Activated naive CD8-positive, alpha-beta T cell treated with anti-CD3 and anti-CD28 coated beads, Interleukin-2, amount 10 ng/mL, durations not matched to agents 7 days and 5 days (primary cell): ENCODE data around the gene TRMU. TPM values are rescaled to one million over a fixed set of nuclear protein-coding genes. Genes with fewer than 3 reads are reported as not detected.

Experiments used
- ATAC-seq: fragments of 150-1000 bp; cut with Tn5 transposase; one replicate; pipeline ENCODE4 v1.10.0; 2021; ENCODE audit warnings: low read depth, moderate library complexity
- POLR2A ChIA-PET: fragments of 350-600 bp; sonication (Branson Sonifier 250); formaldehyde crosslinking; loops from one replicate; lab custom pipeline; 2021; ENCODE audit warnings: antibody characterized with exemption; lab: Charles Lee
- DNase-seq: peaks from one replicate; pipeline ENCODE4 v3.0.0; 2021
- H3K27ac Mint-ChIP-seq: one replicate; pipeline ENCODE4 v1.8.0; 2022; ENCODE audit warnings: mild to moderate bottlenecking, mixed read lengths
- H3K27me3 Mint-ChIP-seq: one replicate; pipeline ENCODE4 v1.8.0; 2022; ENCODE audit warnings: mild to moderate bottlenecking, moderate library complexity, mixed read lengths
- H3K36me3 Mint-ChIP-seq: one replicate; pipeline ENCODE4 v1.8.0; 2021; ENCODE audit warnings: mild to moderate bottlenecking, mixed read lengths
- H3K4me1 Mint-ChIP-seq: one replicate; pipeline ENCODE4 v1.8.0; 2021; ENCODE audit warnings: mixed read lengths
- H3K4me3 Mint-ChIP-seq: one replicate; pipeline ENCODE4 v1.8.0; 2022; ENCODE audit warnings: mild to moderate bottlenecking, moderate library complexity, mixed read lengths
- H3K9me3 Mint-ChIP-seq: one replicate; pipeline ENCODE4 v1.8.0; 2021; ENCODE audit warnings: mixed read lengths
- total RNA-seq, 2 experiments: library from RNA; stranded (reverse); gene quantifications; one replicate each; pipeline ENCODE4 v1.2.3, GENCODE V29; 2021

TRMU gene
- total RNA-seq, 2 experiments from 2014 or later = 76.3 to 86.4 TPM

- Mint-ChIP-seq H3K4me3 (no peak overlapping the region), H3K4me1 (peaks cover 12% of the 10 kb centered on the region), H3K27ac (no peak overlapping the region), H3K27me3 (no peaks in the 10 kb centered on the region), H3K36me3 (no peaks in the 10 kb centered on the region), H3K9me3 (no peaks in the 10 kb centered on the region)
- DNase-seq = no peak
- no peak for ATAC-seq
- POLR2A ChIA-PET = interaction anchor here (0.6 to 0.9 kb wide), 2 partner anchors 49 to 175 kb away, joined by 3 read pairs; no protein-coding TSS in a partner anchor
Measured at GRCh38 chr22:46366801-46367706, 31.5 kb downstream of the TRMU start.

- Mint-ChIP-seq H3K9me3 (no peaks in the 10 kb centered on the region), H3K27me3 (peaks cover 4% of the 10 kb centered on the region), H3K27ac (no peak overlapping the region), H3K36me3 (no peaks in the 10 kb centered on the region), H3K4me3 (no peak overlapping the region), H3K4me1 (peaks cover 10% of the 10 kb centered on the region)
- DNase-seq (peak; percentile 85), ATAC-seq (peak; percentile 74)
- POLR2A ChIA-PET = interaction anchor here (0.6 kb wide), 1 partner anchor 174 kb away, joined by 3 read pairs; no protein-coding TSS in a partner anchor
Measured at GRCh38 chr22:46367707-46368191, 32.2 kb downstream of the TRMU start.

- H3K27ac Mint-ChIP-seq = no peak overlapping the region
- no peak for ATAC-seq
- no peaks in the 10 kb centered on the region for H3K36me3 Mint-ChIP-seq
- no peak overlapping the region for H3K4me3 Mint-ChIP-seq
- H3K27me3 Mint-ChIP-seq = peaks cover 5% of the 10 kb centered on the region
- no peaks in the 10 kb centered on the region for H3K9me3 Mint-ChIP-seq
- POLR2A ChIA-PET = no interaction called here
- DNase-seq = no peak
- peaks cover 12% of the 10 kb centered on the region for H3K4me1 Mint-ChIP-seq
Measured at GRCh38 chr22:46368422-46368821, 32.9 kb downstream of the TRMU start.

GRCh38 chr22:46368871-46369715 is 33.6 kb downstream of the TRMU start:
- Mint-ChIP-seq H3K36me3 (no peaks in the 10 kb centered on the region), H3K27ac (no peak overlapping the region), H3K9me3 (no peaks in the 10 kb centered on the region), H3K4me3 (no peak overlapping the region), H3K4me1 (peaks cover 16% of the 10 kb centered on the region), H3K27me3 (peaks cover 8% of the 10 kb centered on the region)
- POLR2A ChIA-PET = no interaction called here
- DNase-seq (no peak), ATAC-seq (no peak)

- no peak for ATAC-seq
- no peak overlapping the region for H3K27ac Mint-ChIP-seq
- no peaks in the 10 kb centered on the region for H3K9me3 Mint-ChIP-seq
- H3K36me3 Mint-ChIP-seq = no peaks in the 10 kb centered on the region
- H3K4me3 Mint-ChIP-seq = no peak overlapping the region
- peaks cover 17% of the 10 kb centered on the region for H3K4me1 Mint-ChIP-seq
- no peak for DNase-seq
- peaks cover 12% of the 10 kb centered on the region for H3K27me3 Mint-ChIP-seq
- POLR2A ChIA-PET = no interaction called here
Measured at GRCh38 chr22:46369716-46370583, 34.4 kb downstream of the TRMU start.

- DNase-seq (no peak), ATAC-seq (peak; percentile 20)
- Mint-ChIP-seq H3K4me1 (peaks cover 17% of the 10 kb centered on the region), H3K4me3 (no peak overlapping the region), H3K27me3 (peaks cover 17% of the 10 kb centered on the region), H3K27ac (no peak overlapping the region), H3K9me3 (peaks cover 4% of the 10 kb centered on the region), H3K36me3 (peaks cover 3% of the 10 kb centered on the region)
- POLR2A ChIA-PET = no interaction called here
Measured at GRCh38 chr22:46370584-46371291, 35.2 kb downstream of the TRMU start.

- H3K4me1 Mint-ChIP-seq = peaks cover 17% of the 10 kb centered on the region
- POLR2A ChIA-PET = no interaction called here
- H3K27me3 Mint-ChIP-seq = peaks cover 20% of the 10 kb centered on the region
- ATAC-seq (no peak), DNase-seq (no peak)
- H3K27ac Mint-ChIP-seq = peak overlapping the region; percentile 64
- peaks cover 3% of the 10 kb centered on the region for H3K36me3 Mint-ChIP-seq
- no peak overlapping the region for H3K4me3 Mint-ChIP-seq
- H3K9me3 Mint-ChIP-seq = peaks cover 9% of the 10 kb centered on the region
Measured at GRCh38 chr22:46371623-46372226, 36.2 kb downstream of the TRMU start.

GRCh38 chr22:46372686-46373085 is 37.2 kb downstream of the TRMU start:
- no peak overlapping the region for H3K27ac Mint-ChIP-seq
- H3K4me3 Mint-ChIP-seq = no peak overlapping the region
- peaks cover 3% of the 10 kb centered on the region for H3K36me3 Mint-ChIP-seq
- ATAC-seq (no peak), DNase-seq (no peak)
- peaks cover 17% of the 10 kb centered on the region for H3K4me1 Mint-ChIP-seq
- H3K27me3 Mint-ChIP-seq = peaks cover 20% of the 10 kb centered on the region
- peaks cover 9% of the 10 kb centered on the region for H3K9me3 Mint-ChIP-seq
- POLR2A ChIA-PET = no interaction called here

- Mint-ChIP-seq H3K4me1 (peaks cover 17% of the 10 kb centered on the region), H3K9me3 (peaks cover 9% of the 10 kb centered on the region), H3K27me3 (peaks cover 20% of the 10 kb centered on the region), H3K36me3 (peaks cover 3% of the 10 kb centered on the region), H3K27ac (no peak overlapping the region), H3K4me3 (no peak overlapping the region)
- POLR2A ChIA-PET = no interaction called here
- DNase-seq (no peak), ATAC-seq (no peak)
Measured at GRCh38 chr22:46373159-46373558, 37.6 kb downstream of the TRMU start.

- H3K4me3 Mint-ChIP-seq = peak overlapping the region; percentile 12
- DNase-seq = no peak
- no peak overlapping the region for H3K27ac Mint-ChIP-seq
- POLR2A ChIA-PET = no interaction called here
- peaks cover 17% of the 10 kb centered on the region for H3K4me1 Mint-ChIP-seq
- peaks cover 3% of the 10 kb centered on the region for H3K36me3 Mint-ChIP-seq
- ATAC-seq = peak; percentile 30
- H3K27me3 Mint-ChIP-seq = peaks cover 20% of the 10 kb centered on the region
- H3K9me3 Mint-ChIP-seq = peaks cover 9% of the 10 kb centered on the region
Measured at GRCh38 chr22:46373921-46374662, 38.6 kb downstream of the TRMU start.

GRCh38 chr22:46374663-46375474 is 39.4 kb downstream of the TRMU start:
- POLR2A ChIA-PET = no interaction called here
- no peak for DNase-seq
- H3K27ac Mint-ChIP-seq = no peak overlapping the region
- H3K9me3 Mint-ChIP-seq = peaks cover 9% of the 10 kb centered on the region
- peaks cover 20% of the 10 kb centered on the region for H3K27me3 Mint-ChIP-seq
- peaks cover 17% of the 10 kb centered on the region for H3K4me1 Mint-ChIP-seq
- ATAC-seq = no peak
- no peak overlapping the region for H3K4me3 Mint-ChIP-seq
- peaks cover 3% of the 10 kb centered on the region for H3K36me3 Mint-ChIP-seq
